Lower lobe of right lung (tissue), 2 donors: ENCODE measurements around the gene GALNT12. TPM values are rescaled to one million over a fixed set of nuclear protein-coding genes. Genes with fewer than 3 reads are reported as not detected.

Experiments used
- ATAC-seq, 2 donors: fragments of 200-7000 bp; cut with Tn5 transposase; one replicate each; pipeline ENCODE4 v1.9.1; 2020 to 2022; ENCODE audit warnings: mild to moderate bottlenecking in 2 of 2, moderate library complexity in 2 of 2
- DNase-seq: peaks from one replicate; pipeline ENCODE4 v3.0.0-alpha.2; 2020
- H3K27ac ChIP-seq: fragments of 200-600 bp; one replicate; pipeline ENCODE4 v1.8.0; 2022
- H3K27me3 ChIP-seq: fragments of 200-600 bp; one replicate; pipeline ENCODE4 v1.8.0; 2022; ENCODE audit warnings: low read depth
- H3K36me3 ChIP-seq: fragments of 200-600 bp; one replicate; pipeline ENCODE4 v1.8.0; 2022; ENCODE audit warnings: mild to moderate bottlenecking
- H3K4me1 ChIP-seq: fragments of 200-600 bp; one replicate; pipeline ENCODE4 v1.8.0; 2022
- H3K4me3 ChIP-seq: fragments of 200-600 bp; one replicate; pipeline ENCODE4 v1.8.0; 2022; ENCODE audit warnings: mild to moderate bottlenecking
- H3K9me3 ChIP-seq: fragments of 200-600 bp; one replicate; pipeline ENCODE4 v1.8.0; 2022
- CTCF ChIP-seq: fragments of 200-600 bp; IDR thresholded peaks from one replicate; pipeline ENCODE4 v1.8.0; 2022; ENCODE audit warnings: antibody characterized with exemption, mild to moderate bottlenecking
- intact Hi-C: fragments of 100-400 bp; cut with DNase I; formaldehyde crosslinking; loops from one replicate; pipeline ENCODE4 v1.11.0; 2022
- total RNA-seq: library from RNA; stranded (reverse); fragmentation: NEBNext Ultra II Directional; extraction: Animal tissue kit (Norgen Biotek cat#: 25700); gene quantifications from one replicate; pipeline ENCODE4 v1.2.1, GENCODE V29; 2021
- donor health status: DM: no; HTN: yes; CAD: no; lungs with severe emphysema.

The GALNT12 gene
- total RNA-seq, 1 donor from 2014 or later, result 23.2 TPM

GRCh38 chr9:98830554-98830953, 23.1 kb downstream of the GALNT12 start:
- peaks cover 10% of the 10 kb centered on the region for H3K36me3 ChIP-seq
- H3K4me1 ChIP-seq, result peaks cover 3% of the 10 kb centered on the region
- no peaks in the 10 kb centered on the region for H3K9me3 ChIP-seq
- intact Hi-C loops, result no loop called here
- TF ChIP-seq CTCF, result no peak
- DNase-seq (no peak), ATAC-seq (peak in 1 of 2 donors; percentile 44)
- H3K27ac ChIP-seq, result no peak overlapping the region
- H3K27me3 ChIP-seq, result no peaks in the 10 kb centered on the region
- no peak overlapping the region for H3K4me3 ChIP-seq

DNA sequence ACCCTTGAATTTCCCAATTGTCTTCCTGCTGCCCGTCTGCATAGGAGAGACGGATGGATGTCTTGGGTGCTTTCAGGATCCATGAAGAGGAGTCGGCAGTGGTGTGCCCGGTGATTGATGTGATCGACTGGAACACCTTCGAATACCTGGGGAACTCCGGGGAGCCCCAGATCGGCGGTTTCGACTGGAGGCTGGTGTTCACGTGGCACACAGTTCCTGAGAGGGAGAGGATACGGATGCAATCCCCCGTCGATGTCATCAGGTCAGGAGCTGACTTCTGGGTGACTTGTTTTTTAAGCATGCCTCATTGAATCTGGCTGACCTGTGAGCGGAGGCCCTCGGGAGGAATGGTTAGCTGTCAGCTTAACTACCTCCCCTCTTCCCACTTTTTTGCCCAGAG, 24.2 kb downstream of the GALNT12 start:
- peaks cover 9% of the 10 kb centered on the region for H3K36me3 ChIP-seq

GRCh38 chr9:98832768-98833089, 25.3 kb downstream of the GALNT12 start:
- H3K4me1 ChIP-seq, result peaks cover 3% of the 10 kb centered on the region
- no peaks in the 10 kb centered on the region for H3K9me3 ChIP-seq
- intact Hi-C loops, result no loop called here
- H3K4me3 ChIP-seq, result no peak overlapping the region
- DNase-seq (no peak), ATAC-seq (peak in 1 of 2 donors; percentile 8)
- peaks cover 6% of the 10 kb centered on the region for H3K36me3 ChIP-seq
- H3K27ac ChIP-seq, result no peak overlapping the region
- TF ChIP-seq CTCF, result no peak
- H3K27me3 ChIP-seq, result no peaks in the 10 kb centered on the region

More for the DNA sequence above, 24.2 kb downstream of the GALNT12 start:
- Histone ChIP-seq H3K9me3 (no peaks in the 10 kb centered on the region), H3K27ac (no peak overlapping the region), H3K4me3 (no peak overlapping the region), H3K27me3 (no peaks in the 10 kb centered on the region), H3K4me1 (peaks cover 3% of the 10 kb centered on the region)
- no peak for TF ChIP-seq CTCF
- ATAC-seq, result no peak
- DNase-seq, result no peak
- intact Hi-C loops, result no loop called here

DNA sequence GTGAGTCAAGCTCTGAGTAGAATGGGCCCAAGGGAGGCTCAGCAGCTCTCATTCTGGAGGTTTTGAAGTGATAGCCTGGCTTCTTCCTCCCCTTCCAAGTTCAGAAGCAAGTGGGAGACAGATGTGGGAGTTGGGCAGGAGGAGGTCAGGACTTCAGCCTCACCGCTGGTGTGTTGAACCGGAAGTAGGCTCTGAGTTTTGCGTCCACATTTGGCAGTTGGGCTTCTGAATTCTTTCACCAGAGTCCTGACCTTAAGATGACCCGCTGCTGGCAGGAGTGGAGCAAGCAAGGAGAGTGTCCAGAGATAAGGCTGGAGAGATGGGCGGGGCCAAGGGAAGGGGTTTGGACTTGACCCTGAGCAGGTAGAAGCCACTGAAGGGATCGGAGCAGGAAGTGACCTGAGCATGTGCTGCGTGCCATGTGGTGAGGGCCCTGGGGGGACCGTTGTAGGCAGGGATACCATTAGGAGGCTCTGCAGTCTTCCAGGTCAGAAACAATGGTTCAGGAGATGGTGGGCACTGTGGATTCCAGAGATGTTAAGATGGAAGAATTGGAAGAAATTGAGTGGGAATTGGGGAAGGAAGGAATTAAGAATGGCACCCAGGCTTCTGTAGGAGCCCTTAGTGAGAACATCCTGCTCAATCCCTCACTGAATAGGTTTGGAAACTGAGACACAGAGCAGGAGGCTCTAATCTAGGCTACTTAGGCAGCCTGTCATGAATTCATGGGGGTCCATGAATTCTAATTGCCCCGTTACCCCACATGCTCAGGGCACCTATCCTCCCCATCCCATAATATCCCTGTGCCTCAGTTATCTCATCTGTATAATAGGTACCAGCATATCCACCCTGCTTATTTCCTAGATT, 25.9 kb downstream of the GALNT12 start:
- Histone ChIP-seq H3K4me1 (peaks cover 3% of the 10 kb centered on the region), H3K9me3 (no peaks in the 10 kb centered on the region), H3K27me3 (no peaks in the 10 kb centered on the region), H3K4me3 (no peak overlapping the region), H3K36me3 (peaks cover 6% of the 10 kb centered on the region), H3K27ac (no peak overlapping the region)
- DNase-seq (peak; percentile 80), ATAC-seq (peak; percentile 79 to 84)
- intact Hi-C loops, result no loop called here
- TF ChIP-seq CTCF, result no peak

DNA sequence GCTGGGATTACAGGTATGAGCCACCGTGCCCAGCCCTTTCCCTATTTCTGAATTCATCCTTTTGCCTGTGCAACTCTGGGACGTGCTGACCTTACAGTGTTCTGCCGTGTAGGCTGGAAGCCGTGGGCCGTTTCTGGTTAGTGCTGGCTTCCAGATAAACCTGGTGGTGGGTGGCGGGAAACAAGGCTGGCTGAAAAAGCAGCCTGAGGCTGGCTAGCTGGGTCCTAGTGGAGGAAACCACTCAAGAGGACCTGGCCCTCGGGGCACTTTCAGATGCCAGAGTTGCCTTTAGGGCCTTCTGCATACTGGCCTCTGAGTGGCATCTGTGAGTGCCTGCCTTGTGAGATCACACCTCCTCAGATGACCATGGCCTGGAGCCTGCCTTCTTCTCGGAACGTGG, 26.9 kb downstream of the GALNT12 start:
- intact Hi-C loops, result no loop called here
- H3K27ac ChIP-seq, result no peak overlapping the region
- H3K9me3 ChIP-seq, result no peaks in the 10 kb centered on the region
- H3K27me3 ChIP-seq, result no peaks in the 10 kb centered on the region
- peaks cover 6% of the 10 kb centered on the region for H3K36me3 ChIP-seq
- no peak for TF ChIP-seq CTCF
- no peak overlapping the region for H3K4me3 ChIP-seq
- H3K4me1 ChIP-seq, result peaks cover 3% of the 10 kb centered on the region
- DNase-seq (no peak), ATAC-seq (no peak)
